DOHH2 (cell line): Measurements from ENCODE around the gene TBX3.

Source experiments
- H3F3A ChIP-seq: fragments of 200-600 bp; sonication (generic), shearing (Covaris generic); 2 replicates; pipeline ENCODE4 v1.6.0; 2016; ENCODE audit warnings: antibody characterized with exemption, mild to moderate bottlenecking; ENCODE audit not compliant: control insufficient read depth, insufficient read depth
- H3K27ac ChIP-seq: fragments of 200-600 bp; sonication (generic); 2 replicates; pipeline ENCODE4 v1.5.1; 2014; ENCODE audit warnings: low read depth, mild to moderate bottlenecking, low read length, moderate library complexity
- H3K27me3 ChIP-seq: fragments of 200-600 bp; sonication (generic); 2 replicates; pipeline ENCODE4 v1.6.1; 2014; ENCODE audit warnings: mild to moderate bottlenecking, low read length, mixed read lengths; ENCODE audit not compliant: control insufficient read depth
- H3K36me3 ChIP-seq: fragments of 200-600 bp; sonication (generic); 2 replicates; pipeline ENCODE4 v1.6.1; 2014; ENCODE audit warnings: mild to moderate bottlenecking, low read length, moderate library complexity, mixed read lengths; ENCODE audit not compliant: control insufficient read depth
- H3K4me1 ChIP-seq: fragments of 200-600 bp; sonication (generic); 2 replicates; pipeline ENCODE4 v1.6.1; 2014; ENCODE audit warnings: mild to moderate bottlenecking, low read length, mixed read lengths; ENCODE audit not compliant: control insufficient read depth
- H3K4me2 ChIP-seq: fragments of 200-600 bp; sonication (generic); 2 replicates; pipeline ENCODE4 v1.6.0; 2014; ENCODE audit warnings: mild to moderate bottlenecking, low read length, moderate library complexity
- H3K4me3 ChIP-seq: fragments of 200-600 bp; sonication (generic); 2 replicates; pipeline ENCODE4 v1.5.1; 2014; ENCODE audit warnings: mild to moderate bottlenecking, low read length, mixed read lengths
- H3K79me2 ChIP-seq: fragments of 200-600 bp; sonication (generic); 2 replicates; pipeline ENCODE4 v1.6.1; 2014; ENCODE audit warnings: mild to moderate bottlenecking, low read length, mixed read lengths; ENCODE audit not compliant: control insufficient read depth
- H3K9me2 ChIP-seq: fragments of 200-600 bp; sonication (generic); replicated peaks from 2 replicates; pipeline ENCODE4 v1.6.1; 2014; ENCODE audit warnings: mild to moderate bottlenecking, low read length, mixed read lengths; ENCODE audit not compliant: control insufficient read depth
- H3K9me3 ChIP-seq: fragments of 200-600 bp; sonication (generic); 2 replicates; pipeline ENCODE4 v1.6.1; 2014; ENCODE audit warnings: antibody characterized with exemption, low read length, mixed read lengths; ENCODE audit not compliant: control insufficient read depth, insufficient read depth
- H4K20me1 ChIP-seq: fragments of 200-600 bp; sonication (generic); 2 replicates; pipeline ENCODE4 v1.6.0; 2014; ENCODE audit warnings: low read depth, mild to moderate bottlenecking, antibody characterized with exemption, low read length, moderate library complexity; ENCODE audit not compliant: control insufficient read depth, insufficient read depth
- EZH2phosphoT487 ChIP-seq: fragments of 200-600 bp; sonication (generic); IDR thresholded peaks from 2 replicates; pipeline ENCODE4 v1.6.1; 2017; ENCODE audit warnings: borderline replicate concordance, mild to moderate bottlenecking, antibody characterized with exemption, low read length, moderate library complexity, mixed read lengths
- TF ChIP-seq, protein P1 (sequence below): fragments of 200-600 bp; sonication (generic); IDR thresholded peaks from one replicate; pipeline ENCODE4 v1.5.1; 2014; ENCODE audit warnings: antibody characterized with exemption, mild to moderate bottlenecking, low read depth, low read length; ENCODE audit not compliant: poor library complexity, severe bottlenecking

TBX3 gene

DNA sequence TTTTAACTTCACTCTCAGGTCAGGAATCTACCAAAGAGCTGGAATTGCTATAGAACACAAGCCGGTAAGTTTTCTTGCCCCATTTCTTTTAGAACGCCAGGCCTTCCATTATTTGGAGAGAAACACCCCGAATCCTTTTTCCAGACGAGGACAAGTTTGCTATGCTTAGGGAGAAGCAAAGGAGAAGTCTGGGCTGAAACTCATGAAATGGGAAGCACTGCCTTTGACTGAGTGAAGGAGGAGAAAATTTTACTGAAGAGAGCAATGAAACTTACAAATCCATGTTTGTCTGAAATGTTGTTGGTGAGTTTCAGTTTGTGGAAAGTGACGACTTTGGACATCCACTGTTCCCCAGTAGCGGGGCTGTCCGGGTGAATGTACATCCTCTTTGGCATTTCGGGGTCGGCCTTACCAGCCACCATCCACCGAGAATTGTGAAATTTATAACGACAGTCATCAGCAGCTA, 3.3 kb downstream of the TBX3 start:
- no peaks in the 10 kb centered on the region for H3F3A ChIP-seq
- no peaks in the 10 kb centered on the region for H3K79me2 ChIP-seq
- H3K4me3 ChIP-seq = no peak overlapping the region
- no peaks in the 10 kb centered on the region for H4K20me1 ChIP-seq
- no peak overlapping the region for H3K27ac ChIP-seq
- no peaks in the 10 kb centered on the region for H3K36me3 ChIP-seq
- no peak overlapping the region for H3K4me2 ChIP-seq
- H3K9me3 ChIP-seq = no peaks in the 10 kb centered on the region
- TF ChIP-seq, protein P1, sequence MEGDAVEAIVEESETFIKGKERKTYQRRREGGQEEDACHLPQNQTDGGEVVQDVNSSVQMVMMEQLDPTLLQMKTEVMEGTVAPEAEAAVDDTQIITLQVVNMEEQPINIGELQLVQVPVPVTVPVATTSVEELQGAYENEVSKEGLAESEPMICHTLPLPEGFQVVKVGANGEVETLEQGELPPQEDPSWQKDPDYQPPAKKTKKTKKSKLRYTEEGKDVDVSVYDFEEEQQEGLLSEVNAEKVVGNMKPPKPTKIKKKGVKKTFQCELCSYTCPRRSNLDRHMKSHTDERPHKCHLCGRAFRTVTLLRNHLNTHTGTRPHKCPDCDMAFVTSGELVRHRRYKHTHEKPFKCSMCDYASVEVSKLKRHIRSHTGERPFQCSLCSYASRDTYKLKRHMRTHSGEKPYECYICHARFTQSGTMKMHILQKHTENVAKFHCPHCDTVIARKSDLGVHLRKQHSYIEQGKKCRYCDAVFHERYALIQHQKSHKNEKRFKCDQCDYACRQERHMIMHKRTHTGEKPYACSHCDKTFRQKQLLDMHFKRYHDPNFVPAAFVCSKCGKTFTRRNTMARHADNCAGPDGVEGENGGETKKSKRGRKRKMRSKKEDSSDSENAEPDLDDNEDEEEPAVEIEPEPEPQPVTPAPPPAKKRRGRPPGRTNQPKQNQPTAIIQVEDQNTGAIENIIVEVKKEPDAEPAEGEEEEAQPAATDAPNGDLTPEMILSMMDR = no peak
- no peak for TF ChIP-seq EZH2phosphoT487
- H3K27me3 ChIP-seq = no peaks in the 10 kb centered on the region
- H3K9me2 ChIP-seq = no peaks in the 10 kb centered on the region
- no peaks in the 10 kb centered on the region for H3K4me1 ChIP-seq

- Histone ChIP-seq H3K4me3 (no peak overlapping the region), H4K20me1 (no peaks in the 10 kb centered on the region), H3K9me2 (no peaks in the 10 kb centered on the region), H3K27me3 (no peaks in the 10 kb centered on the region), H3K27ac (no peak overlapping the region), H3K79me2 (no peaks in the 10 kb centered on the region), H3K9me3 (no peaks in the 10 kb centered on the region), H3K4me1 (no peaks in the 10 kb centered on the region), H3F3A (no peaks in the 10 kb centered on the region), H3K36me3 (no peaks in the 10 kb centered on the region), H3K4me2 (no peak overlapping the region)
- TF ChIP-seq, protein P1 = no peak
- no peak for TF ChIP-seq EZH2phosphoT487
Observed at GRCh38 chr12:114679942-114680341, 4.0 kb downstream of the TBX3 start.

DNA sequence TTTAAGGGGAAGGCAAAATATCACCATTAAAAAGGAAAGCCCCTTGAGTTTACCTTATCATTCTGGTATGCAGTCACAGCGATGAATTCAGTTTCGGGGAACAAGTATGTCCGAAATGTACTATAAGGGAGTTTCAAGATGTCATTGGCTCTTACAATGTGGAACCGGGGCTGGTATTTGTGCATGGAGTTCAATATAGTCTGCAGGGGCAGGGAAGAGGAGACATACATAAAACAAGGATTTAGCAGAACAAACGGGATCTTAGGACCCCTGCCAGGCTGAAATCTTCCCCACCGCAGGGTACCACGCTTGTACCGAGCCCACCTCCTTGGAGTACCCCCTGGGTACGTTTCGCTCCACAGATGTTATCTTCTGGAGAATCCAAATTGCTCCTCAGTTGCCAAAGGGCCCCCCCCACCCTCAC, 4.5 kb downstream of the TBX3 start:
- Histone ChIP-seq H3K4me2 (no peak overlapping the region), H3K79me2 (no peaks in the 10 kb centered on the region), H3F3A (no peaks in the 10 kb centered on the region), H3K36me3 (no peaks in the 10 kb centered on the region), H3K9me3 (no peaks in the 10 kb centered on the region), H3K4me1 (no peaks in the 10 kb centered on the region), H3K27ac (no peak overlapping the region), H3K9me2 (no peaks in the 10 kb centered on the region), H4K20me1 (no peaks in the 10 kb centered on the region), H3K4me3 (no peak overlapping the region), H3K27me3 (no peaks in the 10 kb centered on the region)
- no peak for TF ChIP-seq EZH2phosphoT487
- TF ChIP-seq, protein P1 = no peak
